Neural progenitor cell (in vitro differentiated cells): Measurements from ENCODE around the gene USP33. TPM values are rescaled to one million over a fixed set of nuclear protein-coding genes. Genes with fewer than 3 reads are reported as not detected.
A peak's percentile ranks its signal among the peaks of the same experiment; 100 is the strongest.

Source experiments
- DNase-seq: peaks from one replicate; pipeline ENCODE4 v3.0.0-alpha.2; 2016; ENCODE audit warnings: low spot score
- H2AFZ ChIP-seq: fragments of 200-600 bp; sonication (generic); replicated peaks from 2 replicates; pipeline ENCODE4 v1.6.1; 2016; ENCODE audit warnings: antibody characterized with exemption
- H3F3A ChIP-seq: fragments of 200-600 bp; sonication (generic); 2 replicates; pipeline ENCODE4 v1.6.1; 2016; ENCODE audit warnings: antibody characterized with exemption, low read depth
- H3K27ac ChIP-seq: fragments of 200-600 bp; sonication (generic); 2 replicates; pipeline ENCODE4 v1.5.1; 2016; ENCODE audit warnings: mild to moderate bottlenecking
- H3K27me3 ChIP-seq: fragments of 200-600 bp; sonication (generic); 2 replicates; pipeline ENCODE4 v1.6.1; 2016; ENCODE audit warnings: mild to moderate bottlenecking, moderate library complexity
- H3K36me3 ChIP-seq: fragments of 200-600 bp; sonication (generic); 2 replicates; pipeline ENCODE4 v1.5.1; 2016
- H3K4me1 ChIP-seq: fragments of 200-600 bp; sonication (generic); 2 replicates; pipeline ENCODE4 v1.6.1; 2016; ENCODE audit warnings: mixed run types
- H3K4me2 ChIP-seq: fragments of 200-600 bp; sonication (generic); 2 replicates; pipeline ENCODE4 v1.6.1; 2016
- H3K4me3 ChIP-seq: fragments of 200-600 bp; sonication (generic); 2 replicates; pipeline ENCODE4 v1.5.1; 2016
- H3K79me2 ChIP-seq: fragments of 200-600 bp; sonication (generic); 2 replicates; pipeline ENCODE4 v1.6.1; 2016; ENCODE audit warnings: low read depth
- H3K9ac ChIP-seq: fragments of 200-600 bp; sonication (generic); 2 replicates; pipeline ENCODE4 v1.6.1; 2016
- H3K9me3 ChIP-seq: fragments of 200-600 bp; sonication (generic); 2 replicates; pipeline ENCODE4 v1.5.1; 2016; ENCODE audit warnings: low read depth
- H4K20me1 ChIP-seq: fragments of 200-600 bp; sonication (generic); 2 replicates; pipeline ENCODE4 v1.6.1; 2016; ENCODE audit warnings: low read depth
- H3K27ac Mint-ChIP-seq: 3 replicates; pipeline ENCODE4 v1.8.0; 2021; ENCODE audit warnings: mixed read lengths
- H3K27me3 Mint-ChIP-seq: 2 replicates; pipeline ENCODE4 v1.8.0; 2022; ENCODE audit warnings: low read depth, mild to moderate bottlenecking, inconsistent platforms, moderate library complexity, mixed read lengths; ENCODE audit not compliant: insufficient read depth
- H3K36me3 Mint-ChIP-seq: 3 replicates; pipeline ENCODE4 v1.8.0; 2021; ENCODE audit warnings: mixed read lengths
- H3K4me1 Mint-ChIP-seq: 3 replicates; pipeline ENCODE4 v1.8.0; 2021; ENCODE audit warnings: mixed read lengths
- H3K4me3 Mint-ChIP-seq: 3 replicates; pipeline ENCODE4 v1.8.0; 2021; ENCODE audit warnings: mild to moderate bottlenecking, moderate library complexity, mixed read lengths
- H3K9me3 Mint-ChIP-seq: 3 replicates; pipeline ENCODE4 v1.8.0; 2020; ENCODE audit warnings: mixed read lengths
- CTCF ChIP-seq: fragments of 200-600 bp; sonication (generic); IDR thresholded peaks from 2 replicates; pipeline ENCODE4 v1.5.1; 2017; ENCODE audit warnings: antibody characterized with exemption, mild to moderate bottlenecking
- EZH2 ChIP-seq: fragments of 200-600 bp; sonication (generic); IDR thresholded peaks from 2 replicates; pipeline ENCODE4 v1.6.1; 2017; ENCODE audit warnings: antibody characterized with exemption, mild to moderate bottlenecking, moderate library complexity
- EZH2phosphoT487 ChIP-seq: fragments of 200-600 bp; sonication (generic); IDR thresholded peaks from 2 replicates; pipeline ENCODE4 v1.6.1; 2017; ENCODE audit warnings: antibody characterized with exemption
- total RNA-seq: library from RNA; depleted of rRNA; stranded (reverse); fragments of >200 nt; gene quantifications from 2 replicates; pipeline ENCODE4 v1.2.3, GENCODE V29; 2015; ENCODE audit warnings: low replicate concordance

The USP33 gene
- total RNA-seq, 1 donor from 2014 or later = 132 TPM

GRCh38 chr1:77776007-77776700 is 16.5 kb upstream of the USP33 start:
- TF ChIP-seq EZH2phosphoT487 (no peak), EZH2 (no peak)
- H3K4me2 ChIP-seq = no peak overlapping the region
- H4K20me1 ChIP-seq = no peaks in the 10 kb centered on the region
- no peak overlapping the region for H2AFZ ChIP-seq
- Mint-ChIP-seq H3K27me3 (peaks cover 3% of the 10 kb centered on the region), H3K27ac (no peak overlapping the region), H3K4me1 (peaks cover 18% of the 10 kb centered on the region), H3K9me3 (no peaks in the 10 kb centered on the region), H3K4me3 (no peak overlapping the region), H3K36me3 (no peaks in the 10 kb centered on the region)
- H3K27ac ChIP-seq = no peak overlapping the region
- no peak for DNase-seq
- H3K4me3 ChIP-seq = no peak overlapping the region
- H3K4me1 ChIP-seq = peaks cover 5% of the 10 kb centered on the region
- H3F3A ChIP-seq = no peaks in the 10 kb centered on the region
- no peaks in the 10 kb centered on the region for H3K27me3 ChIP-seq
- H3K9ac ChIP-seq = no peak overlapping the region
- peaks cover 17% of the 10 kb centered on the region for H3K79me2 ChIP-seq
- no peaks in the 10 kb centered on the region for H3K9me3 ChIP-seq
- no peaks in the 10 kb centered on the region for H3K36me3 ChIP-seq

- Mint-ChIP-seq H3K4me3 (no peak overlapping the region), H3K4me1 (no peaks in the 10 kb centered on the region), H3K27ac (no peak overlapping the region), H3K27me3 (no peaks in the 10 kb centered on the region), H3K9me3 (no peaks in the 10 kb centered on the region), H3K36me3 (no peaks in the 10 kb centered on the region)
- no peak overlapping the region for H3K9ac ChIP-seq
- no peak for DNase-seq
- H3K79me2 ChIP-seq = no peaks in the 10 kb centered on the region
- no peaks in the 10 kb centered on the region for H4K20me1 ChIP-seq
- no peak overlapping the region for H3K27ac ChIP-seq
- H3K4me2 ChIP-seq = no peak overlapping the region
- H3F3A ChIP-seq = no peaks in the 10 kb centered on the region
- H3K9me3 ChIP-seq = no peaks in the 10 kb centered on the region
- H3K27me3 ChIP-seq = no peaks in the 10 kb centered on the region
- H2AFZ ChIP-seq = no peak overlapping the region
- no peaks in the 10 kb centered on the region for H3K4me1 ChIP-seq
- TF ChIP-seq EZH2 (no peak), CTCF (no peak), EZH2phosphoT487 (no peak)
- no peak overlapping the region for H3K4me3 ChIP-seq
- H3K36me3 ChIP-seq = no peaks in the 10 kb centered on the region
These were observed 8.4 kb upstream of the USP33 start for GRCh38 chr1:77768006-77768405.

GRCh38 chr1:77762072-77762476 is 2.4 kb upstream of the USP33 start:
- Histone ChIP-seq H3F3A (peaks cover 18% of the 10 kb centered on the region), H3K9me3 (no peaks in the 10 kb centered on the region), H2AFZ (no peak overlapping the region), H3K27ac (no peak overlapping the region), H4K20me1 (peaks cover 15% of the 10 kb centered on the region), H3K9ac (no peak overlapping the region), H3K4me3 (no peak overlapping the region), H3K27me3 (no peaks in the 10 kb centered on the region), H3K79me2 (peaks cover 23% of the 10 kb centered on the region), H3K4me2 (no peak overlapping the region), H3K4me1 (peaks cover 6% of the 10 kb centered on the region), H3K36me3 (no peaks in the 10 kb centered on the region)
- Mint-ChIP-seq H3K9me3 (no peaks in the 10 kb centered on the region), H3K4me1 (peaks cover 13% of the 10 kb centered on the region), H3K4me3 (no peak overlapping the region), H3K27me3 (no peaks in the 10 kb centered on the region), H3K36me3 (no peaks in the 10 kb centered on the region), H3K27ac (no peak overlapping the region)
- TF ChIP-seq EZH2phosphoT487 (no peak), EZH2 (no peak), CTCF (no peak)
- no peak for DNase-seq

GRCh38 chr1:77757603-77758002 is 2.0 kb downstream of the USP33 start:
- TF ChIP-seq EZH2 = no peak
- no peak for TF ChIP-seq EZH2phosphoT487
- no peak for TF ChIP-seq CTCF
- Histone ChIP-seq H3K36me3 (no peaks in the 10 kb centered on the region), H3K4me2 (peak overlapping the region; percentile 78), H2AFZ (no peak overlapping the region), H4K20me1 (peaks cover 47% of the 10 kb centered on the region), H3K4me1 (peaks cover 6% of the 10 kb centered on the region), H3K4me3 (no peak overlapping the region), H3K79me2 (peaks cover 68% of the 10 kb centered on the region), H3F3A (peaks cover 18% of the 10 kb centered on the region), H3K9ac (no peak overlapping the region), H3K27me3 (no peaks in the 10 kb centered on the region), H3K9me3 (no peaks in the 10 kb centered on the region), H3K27ac (no peak overlapping the region)
- Mint-ChIP-seq H3K4me3 (peak overlapping the region; percentile 96), H3K27me3 (no peaks in the 10 kb centered on the region), H3K36me3 (no peaks in the 10 kb centered on the region), H3K27ac (no peak overlapping the region), H3K4me1 (peaks cover 13% of the 10 kb centered on the region), H3K9me3 (no peaks in the 10 kb centered on the region)
- DNase-seq = no peak
